ENCODE measurements around the gene GIPC3.
"Not testable (repeated sequence)": the region's sequence is repeated elsewhere in the genome, so short reads cannot be mapped to it uniquely, and the experiment has no call there.

GIPC3 gene

GRCh38 chr19:3578390-3578789 lies 6.9 kb upstream of the GIPC3 start:
- no peak for DNase-seq

DNA sequence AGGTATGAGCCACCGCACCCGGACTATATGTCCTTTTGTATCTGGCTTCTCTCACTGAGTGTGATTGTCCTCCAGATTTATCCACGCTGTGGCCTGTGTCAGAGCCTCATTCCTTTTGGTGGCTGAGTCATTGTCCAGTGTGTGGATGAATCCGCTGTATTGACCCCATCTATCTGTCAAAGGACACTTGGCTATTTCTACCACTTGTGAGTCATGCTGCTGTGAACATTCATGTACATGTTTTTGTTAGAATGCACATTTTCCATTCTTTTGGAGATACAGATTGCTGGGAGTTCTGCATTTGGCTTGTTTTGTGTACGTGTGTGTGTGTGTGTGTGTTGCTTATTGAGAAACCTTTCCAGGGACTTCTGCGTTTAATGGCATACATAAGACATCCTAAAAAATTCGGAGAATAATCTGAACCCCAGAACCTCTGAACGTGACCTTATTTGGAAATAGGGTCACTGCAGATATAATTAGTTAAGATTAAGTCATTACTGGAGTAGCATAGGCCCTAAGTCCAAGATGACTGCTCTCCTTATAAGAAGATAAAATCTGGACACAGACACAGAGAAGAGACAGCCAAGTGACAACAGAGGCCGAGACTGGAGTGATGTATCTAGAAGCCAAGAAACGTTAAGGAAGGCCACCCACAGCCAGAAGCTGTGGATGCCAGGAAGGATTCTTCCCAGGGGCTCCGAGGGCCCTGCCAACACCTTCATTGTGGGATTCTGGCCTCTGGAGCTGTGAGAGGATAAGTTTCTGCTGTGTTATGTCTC lies 4.9 kb upstream of the GIPC3 start:
- DNase-seq = no peak

- DNase-seq = not testable (repeated sequence)
Observed at GRCh38 chr19:3581792-3582191, 3.5 kb upstream of the GIPC3 start.

- not testable (repeated sequence) for DNase-seq
Observed at GRCh38 chr19:3584036-3584802, 1.1 kb upstream of the GIPC3 start.

DNA sequence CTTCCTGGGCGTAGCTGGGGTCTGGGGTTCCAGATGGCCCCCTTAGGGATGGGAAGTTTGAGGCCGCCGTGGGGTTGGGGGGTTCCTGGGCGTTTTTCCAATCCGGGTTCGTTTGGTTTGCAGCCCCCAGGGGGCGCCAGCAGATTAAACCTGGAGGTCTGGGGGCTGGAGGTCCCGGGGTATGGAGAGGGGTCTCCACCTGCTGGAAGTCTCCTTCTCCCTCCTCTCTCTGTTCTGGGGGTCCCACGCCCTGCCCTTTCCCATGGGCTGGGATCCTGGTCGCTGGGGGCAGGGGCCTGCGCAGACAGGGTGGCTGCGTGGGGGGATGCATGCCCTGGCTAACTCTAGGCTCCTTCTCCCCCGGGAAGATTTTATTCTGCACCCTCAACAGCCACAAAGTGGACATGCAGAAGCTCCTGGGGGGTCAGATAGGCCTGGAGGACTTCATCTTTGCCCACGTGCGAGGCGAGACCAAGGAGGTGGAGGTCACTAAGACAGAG lies 899 bp downstream of the GIPC3 start:
- no peak for DNase-seq

- DNase-seq = no peak
Observed at GRCh38 chr19:3586707-3587346, 1.5 kb downstream of the GIPC3 start.

GRCh38 chr19:3589439-3589838 lies 4.2 kb downstream of the GIPC3 start:
- no peak for DNase-seq

- DNase-seq = no peak
Observed at GRCh38 chr19:3589949-3590348, 4.7 kb downstream of the GIPC3 start.

DNA sequence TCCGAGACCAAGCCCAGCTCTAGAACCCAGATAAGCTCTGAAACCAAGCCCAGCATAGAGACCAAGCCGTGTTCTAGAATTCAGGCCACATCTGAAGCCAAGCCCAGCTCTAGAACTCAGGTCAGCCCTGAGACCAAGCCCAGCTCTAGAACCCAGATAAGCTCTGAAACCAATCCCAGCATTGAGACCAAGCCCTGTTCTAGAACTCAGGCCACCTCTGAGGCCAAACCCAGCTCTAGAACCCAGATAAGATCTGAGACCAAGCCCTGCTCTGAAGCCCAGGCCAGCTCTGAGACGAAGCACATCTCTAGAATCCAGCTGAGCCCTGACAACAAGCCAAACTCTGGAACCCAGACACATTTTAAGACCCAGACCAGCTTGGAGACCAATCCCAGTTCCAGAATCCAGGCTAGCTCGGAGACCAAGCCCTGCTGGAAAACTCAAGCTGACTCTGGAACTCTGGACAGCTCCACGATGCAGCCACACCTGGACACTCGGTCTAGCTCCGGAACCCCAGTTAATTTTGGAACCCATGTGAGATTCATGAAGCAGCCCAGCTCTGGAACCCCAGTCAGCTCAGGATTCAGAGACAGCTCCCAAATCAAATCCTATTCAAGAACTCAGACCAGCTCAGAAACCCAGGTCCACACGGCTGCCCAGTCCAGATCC lies 5.8 kb downstream of the GIPC3 start:
- no peak for DNase-seq

DNA sequence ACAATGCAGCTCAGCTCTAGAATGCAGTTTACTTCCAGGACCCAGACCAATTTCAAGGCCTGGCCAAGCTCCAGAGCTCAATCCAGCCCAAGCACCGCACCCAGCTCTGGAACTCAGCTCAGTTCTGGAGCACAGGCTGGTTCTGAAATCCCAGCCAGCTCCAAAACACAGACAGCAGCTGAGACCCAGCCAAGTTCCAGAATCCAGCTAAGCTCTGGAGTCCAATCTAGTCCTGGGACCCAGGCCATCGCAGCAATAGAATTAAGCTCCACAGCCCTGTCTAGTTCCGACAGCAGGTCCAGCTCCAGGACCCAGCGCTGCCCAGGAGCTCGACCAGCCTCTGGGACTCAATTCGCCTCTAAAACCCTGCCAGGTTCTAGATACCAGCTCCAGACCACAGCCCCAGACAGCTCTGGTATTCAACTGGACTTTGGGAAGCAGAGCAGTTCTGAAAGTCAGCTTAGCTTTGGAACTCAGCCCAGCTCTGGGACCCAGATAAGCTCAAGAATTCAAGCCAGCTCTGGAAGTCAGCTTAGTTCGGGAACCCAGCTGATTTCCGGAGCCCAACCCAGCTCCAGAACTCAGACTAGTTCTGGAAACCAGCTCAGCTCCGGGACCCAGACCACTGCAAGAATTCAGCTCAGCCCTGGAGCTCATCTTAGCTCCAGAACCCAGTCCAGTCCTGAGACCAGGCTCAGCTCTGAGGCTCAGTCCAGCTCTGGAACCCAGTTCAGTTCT lies 6.8 kb downstream of the GIPC3 start:
- DNase-seq = no peak

- DNase-seq = no peak
Observed at GRCh38 chr19:3593156-3593555, 7.9 kb downstream of the GIPC3 start.

DNA sequence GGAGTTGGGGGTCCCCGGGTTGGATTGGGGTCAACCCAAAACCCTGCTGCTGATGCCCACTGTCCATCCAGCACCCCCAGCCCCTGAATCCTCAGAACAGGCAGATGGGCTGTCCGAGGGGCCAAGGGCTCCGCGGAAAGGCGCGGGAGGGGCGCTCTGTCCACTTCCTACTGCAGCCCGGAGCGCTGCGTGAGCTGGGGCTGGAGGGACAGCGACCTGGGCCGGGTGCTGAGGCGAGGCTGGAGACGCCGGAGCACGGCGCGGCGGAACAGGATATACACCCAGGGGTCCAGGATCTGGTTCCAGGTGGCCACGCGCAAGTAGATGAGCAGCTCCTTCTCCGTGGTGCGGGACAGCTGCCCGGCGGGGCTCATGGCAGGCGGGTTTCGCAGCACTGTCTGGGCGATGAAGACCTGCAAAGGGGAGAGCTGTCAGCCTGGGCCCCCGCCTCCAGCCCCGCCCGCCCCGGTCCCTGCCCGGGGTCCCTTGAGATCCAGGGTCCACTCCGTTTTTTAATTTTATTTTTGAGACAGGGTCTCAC lies 10.3 kb downstream of the GIPC3 start:
- DNase-seq = no peak

- DNase-seq = no peak
Observed at GRCh38 chr19:3599776-3600187, 14.5 kb downstream of the GIPC3 start.

DNA sequence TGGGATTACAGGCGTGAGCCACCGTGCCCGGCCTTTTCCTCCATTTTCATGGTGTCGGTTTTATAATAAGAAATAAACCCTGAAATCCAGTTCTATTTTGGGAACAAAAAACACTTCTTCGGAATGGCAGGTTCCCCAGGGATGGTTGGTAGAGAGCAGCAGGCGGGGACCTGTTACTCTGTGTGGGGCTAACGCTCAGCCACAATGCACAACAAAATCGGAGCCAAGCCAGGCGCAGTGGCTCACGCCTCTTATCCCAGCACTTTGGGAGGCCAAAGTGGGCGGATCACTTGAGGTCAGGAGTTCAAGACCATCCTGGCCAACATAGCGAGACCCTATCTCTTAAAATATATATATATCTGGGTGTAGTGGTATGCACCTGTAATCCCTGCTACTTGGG lies 15.7 kb downstream of the GIPC3 start:
- DNase-seq = no peak

- no peak for DNase-seq
Observed at GRCh38 chr19:3603121-3603811, 18.0 kb downstream of the GIPC3 start.

DNA sequence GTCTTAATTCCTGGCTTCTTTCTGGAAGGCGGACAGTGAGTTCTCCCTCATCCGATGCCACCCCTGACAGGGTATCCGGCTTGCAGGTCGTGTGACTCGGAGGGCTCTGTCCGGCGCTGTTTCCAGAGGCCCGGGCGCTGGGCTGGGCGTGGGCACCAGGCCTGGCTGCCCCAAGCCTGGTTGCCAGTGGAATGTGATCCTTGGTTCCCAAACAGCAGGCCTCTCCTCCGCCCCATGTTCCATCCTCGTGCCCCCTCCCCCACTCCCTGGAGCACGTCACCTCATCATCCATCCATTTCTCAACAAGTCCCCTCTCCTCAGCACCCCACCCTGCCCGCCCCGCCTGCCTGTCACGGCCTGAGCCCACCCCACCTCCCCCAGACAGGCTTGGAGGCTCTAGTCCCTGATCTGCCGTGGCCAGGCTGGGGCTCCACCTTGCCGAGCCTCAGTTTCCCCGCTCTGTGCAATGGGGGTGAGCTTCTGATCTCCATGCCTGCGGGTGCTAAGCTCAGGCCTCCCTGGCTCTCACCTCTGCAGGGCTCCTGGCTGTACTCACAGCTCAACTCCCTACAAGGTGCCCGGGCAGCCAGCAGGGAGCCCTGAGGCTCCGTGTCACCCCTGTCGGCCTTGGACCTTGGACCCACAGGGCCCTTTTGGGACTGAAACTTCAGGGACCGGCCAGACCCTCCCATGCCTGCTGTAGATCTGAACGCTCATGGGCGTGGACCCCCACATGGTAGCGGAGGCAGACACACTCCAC lies 19.1 kb downstream of the GIPC3 start:
- no peak for DNase-seq

DNA sequence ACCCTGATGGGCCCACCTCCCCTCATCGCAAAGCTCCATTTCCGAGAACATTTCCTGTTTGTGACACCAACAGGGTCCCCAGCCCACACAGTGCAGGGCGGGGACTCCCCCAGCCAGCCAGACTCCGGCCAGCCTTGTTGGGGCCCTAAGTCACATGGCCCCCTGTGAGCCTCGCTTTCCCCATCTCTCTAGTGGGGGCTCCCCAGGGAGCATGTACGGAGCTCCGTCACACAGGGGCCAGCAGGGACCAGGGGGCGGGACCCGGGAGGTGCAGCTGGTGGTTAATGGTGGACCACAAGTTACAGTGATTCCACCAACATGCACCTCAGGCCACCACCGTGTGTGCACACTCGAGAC lies 19.7 kb downstream of the GIPC3 start:
- DNase-seq = no peak

DNA sequence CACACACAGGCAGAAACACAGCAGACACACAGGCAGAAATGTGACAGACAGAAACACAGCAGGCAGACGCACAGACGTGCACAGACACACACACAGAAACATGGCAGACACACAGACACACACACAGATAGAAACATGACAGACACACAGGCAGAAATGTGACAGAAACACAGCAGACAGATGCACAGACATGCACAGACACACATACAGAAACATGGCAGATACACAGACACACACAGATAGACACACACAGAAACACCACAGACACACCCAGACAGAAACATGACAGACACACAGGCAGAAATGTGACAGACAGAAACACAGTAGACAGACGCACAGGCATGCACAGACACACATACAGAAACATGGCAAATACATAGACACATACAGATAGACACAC lies 20.1 kb downstream of the GIPC3 start:
- DNase-seq = no peak

- no peak for DNase-seq
Observed at GRCh38 chr19:3605770-3606169, 20.5 kb downstream of the GIPC3 start.

DNA sequence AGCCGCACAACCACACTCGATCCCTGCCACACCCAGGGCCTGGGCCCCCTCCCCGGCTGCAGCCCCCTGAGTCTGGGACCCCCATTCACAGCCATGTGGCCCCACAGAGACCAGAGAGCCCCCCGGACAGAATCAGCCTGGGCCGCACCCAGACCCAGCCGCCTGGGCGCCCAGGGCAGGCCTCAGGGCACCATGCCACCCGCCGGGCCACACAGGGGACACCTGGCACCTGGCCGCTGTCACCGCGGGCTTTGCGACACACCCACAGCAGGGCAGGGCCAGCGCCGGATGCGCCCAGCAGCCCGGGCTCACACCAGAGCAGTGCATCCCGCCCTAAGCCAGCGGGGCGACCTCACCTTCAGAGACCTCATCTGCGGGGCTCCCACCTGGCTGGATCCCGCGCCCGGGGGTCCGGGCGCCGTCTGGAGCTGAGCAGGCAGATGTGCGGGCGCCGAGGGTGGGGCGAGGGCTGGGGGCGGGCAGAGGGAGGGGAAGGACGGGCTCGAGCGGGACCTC lies 21.0 kb downstream of the GIPC3 start:
- peak; percentile 44 for DNase-seq
